HEK293T (cell line): ENCODE measurements around the gene CDK5RAP3.

Experiments used
- ARNT ChIP-seq: fragments of 450-650 bp; IDR thresholded peaks from 2 replicates; pipeline ENCODE4 v1.6.1; 2017; ENCODE audit warnings: mild to moderate bottlenecking
- BHLHE40 ChIP-seq: fragments of 450-650 bp; IDR thresholded peaks from 2 replicates; pipeline ENCODE4 v1.6.1; 2016; ENCODE audit warnings: mild to moderate bottlenecking, moderate library complexity, borderline replicate concordance
- CTBP1 ChIP-seq: fragments of 450-650 bp; IDR thresholded peaks from 2 replicates; pipeline ENCODE4 v1.6.1; 2016; ENCODE audit warnings: borderline replicate concordance
- ELF4 ChIP-seq: fragments of 450-650 bp; IDR thresholded peaks from 2 replicates; pipeline ENCODE4 v1.6.1; 2017; ENCODE audit warnings: antibody characterized with exemption
- FOXM1 ChIP-seq: fragments of 450-650 bp; IDR thresholded peaks from 2 replicates; pipeline ENCODE4 v1.6.1; 2017; ENCODE audit warnings: mild to moderate bottlenecking, borderline replicate concordance
- HDGF ChIP-seq: fragments of 450-650 bp; IDR thresholded peaks from 2 replicates; pipeline ENCODE4 v1.6.1; 2017; ENCODE audit warnings: antibody characterized with exemption, borderline replicate concordance
- L3MBTL2 ChIP-seq: fragments of 450-650 bp; conservative IDR thresholded peaks from 2 replicates; pipeline ENCODE4 v1.6.1; 2016; ENCODE audit warnings: mild to moderate bottlenecking
- NFRKB ChIP-seq: fragments of 450-650 bp; IDR thresholded peaks from 2 replicates; pipeline ENCODE4 v1.6.1; 2016; ENCODE audit warnings: mild to moderate bottlenecking, moderate library complexity
- TARDBP ChIP-seq: fragments of 450-650 bp; IDR thresholded peaks from 2 replicates; pipeline ENCODE4 v1.6.1; 2016
- ZNF384 ChIP-seq: fragments of 450-650 bp; IDR thresholded peaks from 2 replicates; pipeline ENCODE4 v1.6.1; 2016
- TF ChIP-seq, protein P1 (sequence below): fragments of 450-650 bp; IDR thresholded peaks from 2 replicates; pipeline ENCODE4 v1.6.1; 2016

DNA sequence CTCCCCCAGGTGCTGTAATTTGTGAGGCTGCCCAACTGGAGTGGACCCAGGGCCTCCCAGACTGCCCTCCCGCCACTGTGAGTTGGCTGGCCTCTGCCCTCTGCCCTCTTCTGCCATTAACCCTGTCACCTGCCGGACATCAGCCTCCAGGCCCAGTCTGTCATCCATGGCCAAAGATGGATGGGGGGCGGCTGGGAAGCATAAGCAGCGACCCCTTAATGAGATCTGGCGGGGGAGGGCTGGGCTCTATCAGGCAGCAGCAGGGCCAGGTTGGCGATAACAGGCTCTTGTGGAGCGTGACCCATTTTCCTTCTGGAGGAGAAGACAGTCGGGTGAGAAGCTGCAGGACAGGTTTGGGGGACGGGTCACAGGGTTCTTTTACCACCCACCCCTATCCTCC lies 25.3 kb downstream of the CDK5RAP3 start:
- TF ChIP-seq NFRKB (no peak), L3MBTL2 (no peak), FOXM1 (no peak), ZNF384 (no peak), HDGF (no peak), ARNT (no peak), ELF4 (no peak), BHLHE40 (no peak), CTBP1 (no peak), TARDBP (no peak)
- TF ChIP-seq, protein P1, sequence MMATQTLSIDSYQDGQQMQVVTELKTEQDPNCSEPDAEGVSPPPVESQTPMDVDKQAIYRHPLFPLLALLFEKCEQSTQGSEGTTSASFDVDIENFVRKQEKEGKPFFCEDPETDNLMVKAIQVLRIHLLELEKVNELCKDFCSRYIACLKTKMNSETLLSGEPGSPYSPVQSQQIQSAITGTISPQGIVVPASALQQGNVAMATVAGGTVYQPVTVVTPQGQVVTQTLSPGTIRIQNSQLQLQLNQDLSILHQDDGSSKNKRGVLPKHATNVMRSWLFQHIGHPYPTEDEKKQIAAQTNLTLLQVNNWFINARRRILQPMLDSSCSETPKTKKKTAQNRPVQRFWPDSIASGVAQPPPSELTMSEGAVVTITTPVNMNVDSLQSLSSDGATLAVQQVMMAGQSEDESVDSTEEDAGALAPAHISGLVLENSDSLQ = no peak
